Activated CD4-positive, alpha-beta T cell treated with anti-CD3 and anti-CD28 coated beads, Interleukin-2, amount 50 U/mL, for 24 hours (primary cell): Measurements from ENCODE around the gene NEMP1.
"Not testable (repeated sequence)": the region's sequence is repeated elsewhere in the genome, so short reads cannot be mapped to it uniquely, and the experiment has no call there.

Source experiments
- DNase-seq, 2 donors: peaks; one replicate each; pipeline ENCODE4 v3.0.0-alpha.2; 2020; ENCODE audit warnings: low read depth in 1 of 2, low spot score in 1 of 2

The NEMP1 gene

DNA sequence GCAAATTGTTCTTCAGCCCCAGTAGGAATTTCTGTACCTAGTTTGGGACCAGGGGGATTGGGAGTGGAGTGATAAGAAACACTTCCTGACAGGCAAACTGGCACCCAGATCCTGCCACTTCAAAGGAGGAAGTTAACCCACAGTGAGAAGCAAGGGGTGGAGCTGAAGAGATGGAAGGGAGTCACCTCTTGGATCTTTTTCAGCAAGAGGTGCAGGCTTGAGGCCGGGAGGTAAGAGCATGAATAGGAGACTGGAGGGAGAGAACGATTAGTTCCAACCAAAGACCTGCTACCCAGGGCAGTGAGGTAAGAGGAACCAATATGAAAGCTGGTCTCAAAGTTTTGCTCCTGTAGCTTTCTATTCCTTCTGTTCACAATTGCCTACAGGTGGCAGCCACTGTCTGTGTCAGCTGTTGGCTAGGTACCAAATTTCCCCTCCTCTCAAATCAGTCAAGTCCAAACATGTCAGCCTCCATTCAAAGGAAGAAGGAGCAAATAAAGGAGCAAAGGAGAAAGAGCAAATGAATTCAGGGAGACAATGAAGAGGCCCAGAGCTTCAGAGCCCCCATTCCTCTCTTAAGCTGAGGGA lies 47.4 kb downstream of the NEMP1 start:
- no peak for DNase-seq

- DNase-seq: no peak
These were observed 49.1 kb downstream of the NEMP1 start for GRCh38 chr12:57029457-57029856.

- no peak for DNase-seq
These were observed 50.8 kb downstream of the NEMP1 start for GRCh38 chr12:57027805-57028153.

DNA sequence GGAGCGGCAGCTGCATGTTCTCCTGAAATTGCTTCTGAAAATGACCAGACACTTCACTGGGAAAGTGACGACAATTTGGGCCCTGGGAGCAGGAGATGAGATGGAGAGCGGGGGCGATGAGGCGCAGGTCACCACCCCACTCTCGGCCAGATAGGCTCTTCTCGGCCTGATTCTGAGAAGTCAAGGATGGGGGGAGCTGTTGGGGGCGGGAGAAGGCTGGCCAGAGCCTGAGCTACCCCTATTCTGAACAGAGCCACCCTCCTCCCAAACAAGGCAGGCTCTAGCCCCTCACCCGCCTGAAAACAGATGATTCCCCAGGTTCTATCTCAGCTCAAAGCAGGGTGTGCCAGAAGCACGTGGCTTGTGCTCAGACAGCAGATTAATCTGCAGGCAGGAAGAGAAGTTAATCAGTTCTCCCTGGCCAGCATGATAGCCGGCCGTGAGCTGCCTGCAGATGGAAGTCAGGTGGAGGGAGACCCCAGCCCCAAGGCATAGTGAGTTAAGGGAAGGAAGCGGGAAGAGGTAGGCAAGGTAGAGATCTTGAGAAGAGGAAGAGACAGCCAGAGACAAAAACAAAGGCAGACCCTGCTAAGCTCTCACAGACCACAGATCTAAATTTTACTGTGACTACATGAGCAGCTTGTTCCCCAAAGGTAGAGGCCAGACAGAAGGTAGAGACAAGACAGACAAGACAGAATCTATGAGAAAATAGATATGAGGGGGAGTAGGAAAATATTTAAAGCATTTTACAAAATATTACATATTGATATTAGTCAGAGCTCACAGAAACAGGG lies 51.4 kb downstream of the NEMP1 start:
- DNase-seq: no peak

DNA sequence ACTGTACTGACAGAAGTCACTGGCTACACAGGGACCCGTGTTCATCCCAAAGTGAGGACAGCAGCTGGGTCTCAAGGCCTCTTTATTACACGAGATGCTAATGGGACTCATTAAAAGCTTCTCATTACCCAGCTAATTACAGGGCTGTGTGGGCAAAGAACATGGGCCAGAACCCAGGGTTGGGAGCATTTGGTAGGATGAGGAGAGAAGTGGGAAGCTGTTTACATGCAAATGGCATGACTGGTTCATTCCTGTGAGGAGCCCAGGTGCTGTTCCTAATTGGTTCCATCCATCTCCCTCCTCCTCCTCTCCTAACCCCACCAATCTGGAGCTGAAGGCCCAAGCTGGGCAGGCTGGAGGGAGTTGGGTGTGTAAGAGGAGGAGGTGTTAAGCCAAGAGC lies 53.4 kb downstream of the NEMP1 start:
- no peak for DNase-seq

- DNase-seq: not testable (repeated sequence)
These were observed 56.3 kb downstream of the NEMP1 start for GRCh38 chr12:57022324-57022723.

DNA sequence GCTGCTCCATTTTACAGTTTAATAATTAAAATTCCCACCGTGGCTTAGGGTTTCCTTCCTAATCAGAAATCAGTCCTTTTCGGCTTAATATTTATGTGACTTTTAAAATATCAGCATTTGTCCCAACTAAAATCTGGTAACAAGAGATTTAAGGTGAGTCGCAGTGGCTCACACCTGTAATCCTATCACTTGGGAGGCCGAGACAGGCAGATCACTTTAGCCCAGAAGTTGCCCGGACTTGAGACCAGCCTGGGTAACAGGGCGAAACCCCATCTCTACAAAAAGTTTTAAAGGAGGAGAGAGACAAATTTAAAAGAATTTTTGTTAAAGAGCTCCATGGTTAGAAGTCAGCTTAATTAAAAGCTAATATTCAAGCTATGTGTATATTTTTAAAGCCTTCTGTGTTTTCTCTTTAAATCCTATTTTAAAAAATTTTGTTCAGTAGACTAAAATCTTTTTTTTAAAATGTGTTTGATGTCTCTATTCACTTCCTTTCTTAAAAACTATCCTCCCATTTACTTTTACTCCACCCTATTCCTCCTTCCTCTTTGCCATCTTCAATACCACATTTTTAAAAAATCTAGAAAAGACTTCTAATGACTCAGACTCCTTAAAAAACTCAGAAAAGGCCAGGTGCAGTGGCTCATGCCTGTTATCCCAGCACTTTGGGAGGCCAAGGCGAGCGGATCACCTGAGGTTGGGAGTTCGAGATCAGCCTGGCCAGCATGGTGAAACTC lies 58.4 kb downstream of the NEMP1 start:
- DNase-seq: no peak

DNA sequence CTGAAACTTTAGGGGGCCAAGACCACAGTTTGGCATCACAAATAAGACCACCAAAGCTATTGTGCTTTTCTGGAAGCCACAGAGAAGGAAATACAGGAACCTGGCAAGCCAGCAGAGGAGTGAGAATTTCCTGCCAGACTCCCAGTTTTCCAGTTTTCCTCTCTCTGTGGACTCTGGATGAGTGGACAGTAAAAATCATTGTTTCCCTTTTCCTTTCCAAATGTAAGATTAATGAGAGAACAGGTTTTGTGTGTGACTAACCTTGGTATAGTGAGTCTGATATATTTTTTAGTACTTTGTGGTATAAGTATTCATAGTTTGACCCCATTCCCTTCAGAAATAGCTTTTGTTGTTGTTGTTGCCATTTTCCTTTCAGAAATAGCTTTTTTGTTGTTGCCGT lies 59.7 kb downstream of the NEMP1 start:
- DNase-seq: no peak

DNA sequence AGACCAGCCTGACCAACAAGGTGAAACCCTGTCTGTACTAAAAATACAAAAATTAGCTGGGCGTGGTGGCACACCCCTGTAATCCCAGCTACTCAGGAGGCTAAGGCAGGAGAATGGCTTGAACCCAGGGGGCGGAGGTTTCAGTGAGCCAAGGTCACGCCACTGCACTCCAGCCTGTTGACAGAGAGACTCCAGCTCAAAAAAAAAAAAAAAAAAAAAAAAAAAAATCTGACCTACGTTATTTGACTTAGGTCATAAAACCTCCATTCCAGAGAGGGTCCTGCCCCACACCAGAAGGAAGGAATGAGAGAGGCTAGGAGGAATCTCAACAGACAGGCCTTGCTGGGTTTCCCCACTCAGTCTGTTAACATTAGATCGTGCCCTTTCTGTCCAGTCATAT lies 60.2 kb downstream of the NEMP1 start:
- DNase-seq: not testable (repeated sequence)

DNA sequence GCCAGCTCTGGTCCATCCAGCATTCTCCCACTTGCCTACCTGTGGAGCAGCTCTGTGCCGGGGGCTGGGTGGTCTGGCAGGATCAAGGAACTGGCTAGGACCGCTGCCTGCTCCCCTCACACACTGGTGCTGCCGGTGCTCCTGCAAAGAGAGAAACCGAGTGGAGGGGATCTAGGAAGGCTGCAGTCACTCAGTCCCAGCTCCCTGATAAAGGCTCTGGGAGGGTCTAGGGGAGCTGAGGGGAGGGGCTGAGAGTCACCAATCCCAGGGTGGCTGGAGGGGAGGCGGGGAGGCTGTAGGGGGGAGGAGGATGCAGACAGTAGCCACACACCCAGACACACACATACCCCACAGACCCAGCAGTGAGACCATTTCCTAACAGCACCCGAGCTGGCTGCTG lies 62.2 kb downstream of the NEMP1 start, which contains the start of gene TAC3:
TAC3 (minus strand) TSS at position 182 of the 400 bp plus-strand sequence. CDS start 732 bp downstream, outside the sequence.
- no peak for DNase-seq

DNA sequence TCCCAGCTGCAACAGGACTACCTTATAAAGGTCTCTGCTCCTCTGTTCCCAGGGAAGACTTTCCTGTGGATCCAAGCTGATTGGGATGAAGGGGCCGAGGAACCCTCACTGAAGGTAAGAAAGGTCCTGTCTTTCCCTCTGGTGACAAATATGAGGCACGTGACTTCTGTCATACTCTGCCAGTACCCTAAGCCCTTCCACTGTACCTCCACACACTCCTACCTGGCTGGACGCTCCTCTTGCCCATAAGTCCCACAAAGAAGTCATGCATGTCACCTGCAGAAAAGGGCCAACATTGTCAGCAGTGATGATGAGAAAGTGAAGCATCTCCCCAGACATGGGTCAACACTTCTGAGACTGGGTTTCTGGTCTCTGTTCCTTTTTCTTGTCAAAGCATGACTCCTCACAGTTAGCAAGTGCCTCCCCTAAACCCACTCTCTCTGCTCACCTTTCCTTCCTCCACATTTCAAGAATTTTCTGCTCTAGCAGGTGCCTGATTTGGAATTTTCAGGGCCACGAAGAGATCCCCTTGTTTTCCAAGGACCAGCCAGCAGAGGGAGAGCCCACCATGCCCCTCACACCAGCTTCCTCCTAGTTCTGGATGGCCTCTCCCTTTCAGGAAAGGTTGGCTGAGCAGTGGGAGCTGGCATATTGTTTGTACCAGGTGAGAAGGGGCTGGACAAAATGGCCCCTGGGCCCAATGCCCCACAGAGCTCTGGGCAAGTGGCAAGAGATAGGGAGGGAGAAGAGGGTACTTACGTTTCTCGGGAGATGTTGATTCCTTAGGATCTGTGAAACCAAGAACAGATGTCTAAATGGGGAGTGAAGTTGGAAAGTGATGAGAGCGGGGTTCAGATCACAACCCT lies 65.8 kb downstream of the NEMP1 start:
- DNase-seq: no peak

DNA sequence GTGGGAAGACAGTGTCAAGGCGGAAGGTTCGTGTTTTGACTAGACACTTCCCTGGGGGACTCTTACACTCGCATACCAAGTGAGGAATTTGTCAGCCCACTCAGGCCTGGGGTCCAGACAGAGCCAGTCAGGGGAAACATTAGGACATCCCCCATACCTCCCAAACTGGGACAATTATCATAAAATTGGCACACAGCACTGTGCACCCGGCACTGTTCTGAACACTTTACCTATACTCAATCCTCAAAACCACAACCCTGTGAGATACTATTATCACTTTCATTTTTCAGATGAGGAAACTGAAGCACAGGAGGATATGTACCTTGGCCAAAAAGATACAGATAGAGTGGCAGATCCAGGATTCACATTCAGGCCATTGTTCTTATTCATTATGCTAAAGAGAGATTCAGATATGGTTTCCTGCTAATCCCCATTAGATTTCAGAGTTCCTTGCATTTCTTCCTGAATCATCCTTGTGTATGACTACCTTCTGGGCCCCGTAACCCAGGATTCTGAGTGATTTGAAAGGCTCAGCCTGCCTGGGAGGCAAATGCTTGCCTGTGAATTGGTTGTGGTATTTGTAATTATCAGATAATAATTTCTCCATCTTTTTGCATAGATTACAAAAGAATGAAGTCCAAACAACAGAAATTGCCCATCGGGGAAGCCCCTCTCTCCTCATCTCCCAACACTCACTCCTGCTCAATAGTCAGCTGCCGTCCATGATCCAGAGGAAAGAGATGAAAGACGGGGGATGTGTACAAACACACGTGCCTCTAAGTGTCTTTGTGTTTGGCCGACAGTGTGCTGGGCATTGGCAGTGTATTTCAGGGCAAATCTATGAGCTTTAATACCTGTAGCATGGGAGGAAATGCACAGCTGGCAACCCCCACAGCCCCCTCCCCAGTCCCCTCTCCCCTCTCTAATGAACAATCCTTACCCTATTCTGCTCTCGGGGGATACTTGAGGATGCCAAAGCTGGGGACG lies 66.9 kb downstream of the NEMP1 start:
- DNase-seq: peak in 1 of 2 donors; percentile 11

DNA sequence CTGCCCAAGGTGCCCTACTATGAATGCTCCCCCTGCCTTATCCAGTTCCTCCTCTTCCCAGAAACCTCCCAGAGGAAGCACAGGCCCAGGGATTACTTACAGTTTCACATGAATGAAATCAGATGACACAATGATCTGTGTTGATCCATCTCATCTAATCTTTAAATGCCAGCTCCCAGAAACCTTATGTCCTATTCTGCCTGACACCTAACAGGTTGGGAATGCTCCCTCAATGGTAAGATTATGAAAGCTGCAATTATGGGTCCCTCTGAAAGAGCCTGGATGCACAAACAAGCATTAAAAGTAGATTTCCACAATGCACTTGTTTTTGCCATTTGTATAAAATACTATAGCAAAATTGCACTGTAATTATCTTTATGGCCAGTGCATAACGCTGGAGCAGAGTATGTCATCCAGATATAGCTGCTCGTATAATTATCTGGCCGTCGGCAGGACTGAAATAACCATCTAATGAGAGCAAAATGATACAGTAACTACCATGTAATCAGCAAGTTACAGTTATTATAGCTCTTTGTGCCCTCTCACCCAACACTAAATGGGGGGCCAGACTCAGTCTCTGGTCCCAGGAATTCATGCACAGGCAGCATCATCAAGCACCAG lies 67.9 kb downstream of the NEMP1 start:
- DNase-seq: no peak

GRCh38 chr12:57009949-57010626 lies 68.5 kb downstream of the NEMP1 start:
- DNase-seq: no peak

DNA sequence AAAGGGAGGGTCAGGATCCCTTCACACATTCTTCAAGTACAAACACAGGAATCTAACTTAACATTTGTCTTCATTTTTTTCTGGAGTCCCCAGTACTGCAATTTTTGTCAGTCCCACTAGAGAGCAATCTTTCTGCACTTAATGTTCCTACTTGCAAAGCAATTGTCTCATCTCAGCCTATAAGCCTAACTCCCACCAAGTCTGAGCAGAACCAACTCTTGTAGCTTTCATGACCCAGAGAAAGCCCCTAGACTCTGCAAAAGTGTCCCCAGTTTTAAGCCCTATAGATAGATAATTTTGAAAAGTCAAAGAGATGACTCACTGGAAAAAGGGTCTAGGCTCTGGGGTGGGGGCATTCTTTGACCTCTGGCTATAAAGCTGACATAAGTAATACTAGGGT lies 70.4 kb downstream of the NEMP1 start:
- DNase-seq: no peak

- DNase-seq: no peak
These were observed 71.6 kb downstream of the NEMP1 start for GRCh38 chr12:57006809-57007475.

DNA sequence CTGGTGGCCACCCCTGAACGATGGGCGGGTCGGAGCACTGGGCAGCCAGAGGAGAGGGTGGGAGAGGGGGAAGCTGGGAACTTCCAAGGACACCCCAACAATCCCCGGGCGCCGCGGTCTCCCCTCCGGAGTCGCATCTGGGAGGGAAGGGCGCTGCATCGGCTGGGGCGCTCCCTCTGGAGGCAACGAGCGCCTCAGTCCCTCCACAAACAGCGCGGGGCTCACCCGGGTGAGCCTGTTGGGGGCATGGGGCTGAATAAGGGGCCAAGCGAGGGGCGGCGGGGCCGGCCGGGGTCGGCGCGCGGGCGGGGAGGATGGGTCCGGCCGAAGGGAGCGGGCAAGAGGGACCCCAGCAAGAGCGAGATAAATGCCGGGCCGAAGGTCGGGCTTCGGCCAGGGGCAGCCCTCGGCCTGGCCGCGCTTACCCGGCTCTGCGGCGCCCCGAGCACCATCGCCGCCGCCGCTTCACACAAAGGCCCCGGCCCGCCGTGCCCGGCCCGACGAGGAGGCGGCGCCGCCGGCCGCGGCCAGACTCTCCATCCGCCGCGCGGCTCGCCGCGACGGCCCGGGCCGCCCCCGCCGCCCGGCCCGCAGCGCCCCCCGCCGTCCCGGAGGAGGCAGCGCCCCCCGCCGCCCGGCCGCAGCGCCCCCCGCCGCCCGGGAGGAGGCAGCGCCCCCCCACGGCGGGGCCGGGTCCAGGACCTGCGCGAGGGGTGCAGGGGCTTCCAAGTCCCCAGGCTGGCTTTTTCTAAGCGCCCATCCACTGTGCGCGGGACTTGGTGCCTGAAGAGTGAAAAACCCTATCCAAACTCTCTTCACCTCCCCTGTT lies 72.4 kb downstream of the NEMP1 start, which contains the start of gene ZBTB39:
ZBTB39 (minus strand) TSS at position 567 of the 829 bp plus-strand sequence. CDS start 1,629 bp downstream, outside the sequence.
- peak; percentile 16 to 39 for DNase-seq
